GM23338 (cell line): ENCODE measurements around the gene NFATC2IP.
"Not testable (repeated sequence)": the region's sequence is repeated elsewhere in the genome, so short reads cannot be mapped to it uniquely, and the experiment has no call there.

ENCODE experiments used
- EZH2 ChIP-seq: fragments of 200-600 bp; sonication (generic); IDR thresholded peaks from one replicate; pipeline ENCODE4 v1.8.0; 2017; ENCODE audit warnings: antibody characterized with exemption, mild to moderate bottlenecking, low read depth; ENCODE audit not compliant: unreplicated experiment
- POLR2AphosphoS5 ChIP-seq: IDR thresholded peaks from 2 replicates; pipeline ENCODE4 v1.6.1; 2016; ENCODE audit warnings: antibody characterized with exemption, low read depth
- TF ChIP-seq, protein P1 (sequence below), 2 experiments: fragments of 200-600 bp in 1 of 2; sonication (generic) in 1 of 2; conservative IDR thresholded peaks; 2 replicates each; pipeline versions ENCODE4 v1.5.1 to v1.6.1; 2016 to 2017; ENCODE audit warnings: antibody characterized with exemption in 2 of 2, low read depth in 2 of 2, mild to moderate bottlenecking in 2 of 2, moderate library complexity in 1 of 2
- TF ChIP-seq, protein P2 (sequence below): IDR thresholded peaks from one replicate; pipeline ENCODE4 v1.6.1; 2018; ENCODE audit warnings: antibody characterized with exemption; ENCODE audit not compliant: unreplicated experiment

DNA sequence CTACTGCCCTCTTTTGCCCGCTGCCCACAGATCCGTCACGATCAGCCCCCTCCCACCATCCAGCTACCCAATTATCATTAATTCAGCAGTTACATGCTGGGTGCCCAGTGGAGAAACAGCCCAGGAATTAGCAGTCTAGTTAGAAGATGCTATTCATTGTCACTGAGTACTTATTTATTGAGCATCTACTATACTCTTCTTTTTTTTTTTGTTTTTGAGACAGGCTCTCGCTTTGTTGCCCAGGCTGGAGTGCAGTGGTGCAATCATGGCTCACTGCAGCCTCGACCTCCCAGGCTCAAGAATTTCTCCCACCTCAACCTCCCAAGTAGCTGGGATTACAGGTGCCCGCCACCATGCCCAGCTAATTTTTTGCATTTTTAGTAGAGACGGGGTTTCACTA is 10.9 kb upstream of the NFATC2IP start:
- TF ChIP-seq, protein P1, sequence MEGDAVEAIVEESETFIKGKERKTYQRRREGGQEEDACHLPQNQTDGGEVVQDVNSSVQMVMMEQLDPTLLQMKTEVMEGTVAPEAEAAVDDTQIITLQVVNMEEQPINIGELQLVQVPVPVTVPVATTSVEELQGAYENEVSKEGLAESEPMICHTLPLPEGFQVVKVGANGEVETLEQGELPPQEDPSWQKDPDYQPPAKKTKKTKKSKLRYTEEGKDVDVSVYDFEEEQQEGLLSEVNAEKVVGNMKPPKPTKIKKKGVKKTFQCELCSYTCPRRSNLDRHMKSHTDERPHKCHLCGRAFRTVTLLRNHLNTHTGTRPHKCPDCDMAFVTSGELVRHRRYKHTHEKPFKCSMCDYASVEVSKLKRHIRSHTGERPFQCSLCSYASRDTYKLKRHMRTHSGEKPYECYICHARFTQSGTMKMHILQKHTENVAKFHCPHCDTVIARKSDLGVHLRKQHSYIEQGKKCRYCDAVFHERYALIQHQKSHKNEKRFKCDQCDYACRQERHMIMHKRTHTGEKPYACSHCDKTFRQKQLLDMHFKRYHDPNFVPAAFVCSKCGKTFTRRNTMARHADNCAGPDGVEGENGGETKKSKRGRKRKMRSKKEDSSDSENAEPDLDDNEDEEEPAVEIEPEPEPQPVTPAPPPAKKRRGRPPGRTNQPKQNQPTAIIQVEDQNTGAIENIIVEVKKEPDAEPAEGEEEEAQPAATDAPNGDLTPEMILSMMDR (conservative IDR thresholded peaks at IDR 0.05; ENCODE audit: low read depth in 2 of 2) = not testable (repeated sequence)
- TF ChIP-seq POLR2AphosphoS5, EZH2: not testable (repeated sequence)
- TF ChIP-seq, protein P2, sequence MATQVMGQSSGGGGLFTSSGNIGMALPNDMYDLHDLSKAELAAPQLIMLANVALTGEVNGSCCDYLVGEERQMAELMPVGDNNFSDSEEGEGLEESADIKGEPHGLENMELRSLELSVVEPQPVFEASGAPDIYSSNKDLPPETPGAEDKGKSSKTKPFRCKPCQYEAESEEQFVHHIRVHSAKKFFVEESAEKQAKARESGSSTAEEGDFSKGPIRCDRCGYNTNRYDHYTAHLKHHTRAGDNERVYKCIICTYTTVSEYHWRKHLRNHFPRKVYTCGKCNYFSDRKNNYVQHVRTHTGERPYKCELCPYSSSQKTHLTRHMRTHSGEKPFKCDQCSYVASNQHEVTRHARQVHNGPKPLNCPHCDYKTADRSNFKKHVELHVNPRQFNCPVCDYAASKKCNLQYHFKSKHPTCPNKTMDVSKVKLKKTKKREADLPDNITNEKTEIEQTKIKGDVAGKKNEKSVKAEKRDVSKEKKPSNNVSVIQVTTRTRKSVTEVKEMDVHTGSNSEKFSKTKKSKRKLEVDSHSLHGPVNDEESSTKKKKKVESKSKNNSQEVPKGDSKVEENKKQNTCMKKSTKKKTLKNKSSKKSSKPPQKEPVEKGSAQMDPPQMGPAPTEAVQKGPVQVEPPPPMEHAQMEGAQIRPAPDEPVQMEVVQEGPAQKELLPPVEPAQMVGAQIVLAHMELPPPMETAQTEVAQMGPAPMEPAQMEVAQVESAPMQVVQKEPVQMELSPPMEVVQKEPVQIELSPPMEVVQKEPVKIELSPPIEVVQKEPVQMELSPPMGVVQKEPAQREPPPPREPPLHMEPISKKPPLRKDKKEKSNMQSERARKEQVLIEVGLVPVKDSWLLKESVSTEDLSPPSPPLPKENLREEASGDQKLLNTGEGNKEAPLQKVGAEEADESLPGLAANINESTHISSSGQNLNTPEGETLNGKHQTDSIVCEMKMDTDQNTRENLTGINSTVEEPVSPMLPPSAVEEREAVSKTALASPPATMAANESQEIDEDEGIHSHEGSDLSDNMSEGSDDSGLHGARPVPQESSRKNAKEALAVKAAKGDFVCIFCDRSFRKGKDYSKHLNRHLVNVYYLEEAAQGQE = not testable (repeated sequence)
